M059J (cell line): ENCODE results near the gene TCTA. TPM values are rescaled to one million over a fixed set of nuclear protein-coding genes. Genes with fewer than 3 reads are reported as not detected.

ENCODE experiments used
- DNase-seq: peaks from one replicate; pipeline ENCODE4 v3.0.0-alpha.2; 2012; ENCODE audit warnings: low read depth
- total RNA-seq: library from RNA; depleted of rRNA; stranded (reverse); fragments of >200 nt; shearing (Covaris generic); gene quantifications from 2 replicates; pipeline ENCODE4 v1.2.3, GENCODE V29; 2014

The TCTA gene
- total RNA-seq, 1 experiment from 2014 or later = 27.3 TPM

DNA sequence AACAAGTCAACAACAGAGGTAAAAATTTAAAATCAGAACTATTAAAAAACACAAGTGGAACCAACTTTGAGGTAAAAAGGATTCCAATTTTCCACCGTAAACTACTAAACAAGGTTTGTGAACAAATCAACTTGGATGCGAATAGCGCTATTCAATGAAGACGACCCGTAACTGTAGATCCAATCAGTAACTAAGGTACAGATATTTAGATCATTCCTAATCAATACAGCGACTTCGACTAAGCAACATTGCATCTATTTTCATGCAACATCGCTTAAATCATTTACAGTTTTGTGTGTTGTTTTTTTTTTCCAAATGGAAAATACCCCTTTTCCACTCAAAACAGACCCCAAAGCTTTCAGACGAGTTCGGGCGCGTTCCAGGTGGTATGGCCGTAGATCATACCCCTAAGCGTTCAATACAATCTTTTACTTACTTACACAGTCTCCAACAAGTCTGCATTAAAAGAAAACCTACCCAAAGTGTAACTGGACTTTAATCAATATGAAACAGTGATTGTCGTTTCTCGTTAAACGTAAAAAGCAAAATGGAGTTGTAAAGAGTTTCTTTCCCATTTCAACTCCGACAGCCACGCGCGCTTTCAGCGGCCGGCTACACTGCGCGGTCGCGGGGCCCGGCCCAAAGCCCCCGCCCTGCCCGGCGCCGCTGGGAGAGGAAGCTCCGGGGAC lies 1.2 kb upstream of the TCTA start:
- peak; percentile 24 for DNase-seq

DNA sequence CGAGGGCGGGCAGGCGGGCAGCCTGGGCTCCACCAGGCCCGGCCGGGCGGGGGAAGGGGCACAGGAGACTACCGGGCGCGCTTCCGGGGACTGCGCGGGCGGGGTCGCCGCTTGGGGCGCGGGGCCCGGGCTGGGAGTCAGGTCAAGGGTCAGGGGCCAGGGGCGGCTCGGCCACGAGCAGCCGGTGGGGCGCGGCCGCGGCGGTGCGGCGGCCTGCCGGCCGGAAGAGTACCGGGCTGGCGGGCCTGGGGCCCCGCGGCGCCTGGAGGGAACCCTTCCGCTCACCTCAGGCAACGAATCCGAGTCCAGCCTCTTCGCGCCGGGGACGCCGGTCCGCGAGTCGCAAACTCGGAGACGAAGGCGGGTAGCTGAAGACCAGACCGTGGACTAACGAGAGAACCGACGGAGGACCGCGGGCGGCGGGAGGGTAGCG lies 672 bp upstream of the TCTA start:
- DNase-seq = no peak

DNA sequence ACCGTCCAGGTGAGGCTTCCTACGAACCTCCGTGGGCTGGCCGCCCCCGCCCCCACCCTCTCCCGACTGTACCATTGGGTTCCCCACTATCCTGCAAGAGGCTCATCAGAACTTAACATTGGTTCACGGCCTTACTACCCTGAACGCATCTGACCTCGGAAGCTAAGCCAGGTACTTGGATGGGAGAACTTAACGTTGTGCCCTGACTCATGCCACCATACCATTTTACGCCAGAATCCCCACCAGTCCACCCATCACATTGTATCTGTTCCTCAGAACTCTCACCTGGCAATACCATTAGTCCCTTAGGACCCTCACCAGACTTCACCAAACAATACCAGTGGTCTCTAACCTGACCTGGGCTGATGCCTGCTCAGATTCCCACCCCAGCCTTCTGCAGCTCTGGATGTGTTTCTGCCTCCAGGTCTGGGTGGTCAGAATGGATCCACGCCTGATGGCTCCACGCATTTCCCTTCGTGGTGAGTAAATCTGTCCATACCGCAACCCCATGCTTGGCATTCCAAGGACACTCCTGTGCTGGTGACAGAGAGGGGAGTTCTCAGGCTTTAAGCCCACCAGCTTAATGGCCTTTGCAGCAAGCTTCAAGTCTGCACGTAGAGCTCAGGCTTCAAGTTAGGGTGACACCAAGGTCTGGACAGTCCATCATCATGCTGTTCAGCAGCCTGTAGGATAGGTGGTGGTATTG lies 562 bp downstream of the TCTA start:
- DNase-seq = no peak

DNA sequence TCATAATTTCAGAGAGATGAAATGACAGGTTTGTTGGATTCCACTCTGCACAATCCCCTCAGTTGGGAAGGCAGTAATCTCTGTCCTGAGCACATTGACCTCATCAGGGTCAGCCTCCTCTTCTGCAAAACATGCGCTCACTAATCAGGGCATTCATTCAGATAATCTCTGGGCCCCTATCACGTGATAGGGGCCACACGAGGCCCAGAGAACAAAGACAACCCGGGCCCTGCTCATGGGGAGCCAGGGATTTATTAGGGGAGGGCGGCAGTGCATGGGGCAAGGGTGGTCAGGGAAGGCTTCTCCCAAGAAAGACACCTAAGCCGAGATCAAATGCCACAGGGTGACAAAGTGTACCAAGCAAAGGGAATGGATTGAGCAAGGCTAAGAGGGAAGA lies 1.1 kb downstream of the TCTA start:
- DNase-seq = no peak

GRCh38 chr3:49414753-49415152 lies 2.5 kb downstream of the TCTA start:
- no peak for DNase-seq

DNA sequence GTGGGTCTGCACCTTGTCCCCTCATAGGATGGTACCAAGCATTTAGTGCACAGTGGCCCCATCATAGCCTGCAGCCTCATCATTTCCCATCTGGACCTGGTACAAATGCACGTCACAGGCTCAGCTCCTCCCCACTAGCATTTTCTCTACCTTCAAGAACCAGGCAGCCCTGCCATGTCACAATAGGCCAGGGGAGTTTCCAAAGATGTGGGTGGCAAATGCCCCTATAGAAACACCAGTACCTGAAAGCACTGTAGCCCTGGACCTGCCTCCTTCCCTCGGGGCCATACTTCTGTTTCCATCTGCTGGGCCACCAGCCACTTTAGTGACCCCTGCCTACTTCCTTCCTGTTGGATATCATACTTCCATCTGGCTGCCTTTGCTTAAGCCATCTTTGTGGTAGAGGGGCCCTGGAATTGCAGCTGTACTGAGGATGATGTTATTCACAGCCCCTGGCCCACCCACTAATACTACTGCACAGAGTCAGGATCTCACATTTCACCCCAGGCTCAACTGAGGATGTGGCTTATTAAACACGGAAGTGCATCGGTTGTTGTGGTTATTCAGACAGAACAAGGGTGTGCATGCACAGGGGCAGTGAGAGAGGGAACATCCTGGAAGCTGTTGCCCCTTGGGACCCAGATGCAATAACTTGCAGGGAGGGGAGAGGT lies 3.8 kb downstream of the TCTA start:
- no peak for DNase-seq

DNA sequence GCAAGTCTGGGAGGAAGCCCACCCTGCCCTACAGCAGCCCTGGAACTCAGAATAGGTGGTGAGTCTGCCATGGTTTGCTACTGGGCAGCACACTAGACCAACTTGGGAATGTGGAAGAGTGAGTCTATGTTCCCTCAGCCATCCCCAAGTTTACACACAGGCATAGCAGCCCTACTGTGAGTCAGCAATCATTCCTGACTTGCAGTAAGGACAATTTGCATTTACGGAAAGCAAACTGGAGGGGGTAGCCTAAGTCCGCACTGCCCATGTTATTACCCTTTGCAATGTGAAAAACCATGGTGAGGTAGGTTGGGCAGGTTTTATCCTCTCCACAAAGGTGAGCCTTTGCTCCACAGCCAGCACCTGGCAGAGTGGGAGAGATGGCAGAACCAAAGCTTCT lies 4.6 kb downstream of the TCTA start:
- no peak for DNase-seq

GRCh38 chr3:49417516-49418120 lies 5.4 kb downstream of the TCTA start:
- no peak for DNase-seq

DNA sequence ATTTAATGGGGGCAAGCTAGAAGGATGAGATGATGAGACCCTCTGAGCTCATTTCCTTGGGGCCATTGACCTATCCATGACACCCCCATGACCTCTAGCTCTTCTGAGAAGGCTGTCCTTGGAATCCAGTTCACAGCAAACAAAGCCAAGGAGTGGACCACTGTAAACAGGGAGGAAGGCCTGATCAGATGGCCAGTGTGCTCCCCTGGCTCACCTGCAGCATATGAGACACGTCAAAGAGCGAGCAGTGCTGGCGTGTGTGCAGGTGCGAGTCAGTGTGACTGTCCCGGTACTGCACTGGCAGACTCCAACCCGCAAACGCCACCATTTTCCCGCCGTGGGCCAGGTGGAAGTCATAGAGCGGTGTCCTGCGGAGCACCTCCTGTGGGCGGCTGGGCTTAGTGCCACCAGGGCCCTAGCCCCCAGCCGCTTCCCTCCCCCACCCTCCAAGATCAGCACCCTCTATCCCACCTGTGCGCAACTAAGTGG lies 9.7 kb downstream of the TCTA start:
- DNase-seq = no peak

- DNase-seq = no peak
Observed at GRCh38 chr3:49422379-49423248, 10.4 kb downstream of the TCTA start, which contains the start of gene AMT. Gene AMT, minus strand, starts transcription at chr3:49422473. Its CDS starts 23 bp downstream, at chr3:49422450.

DNA sequence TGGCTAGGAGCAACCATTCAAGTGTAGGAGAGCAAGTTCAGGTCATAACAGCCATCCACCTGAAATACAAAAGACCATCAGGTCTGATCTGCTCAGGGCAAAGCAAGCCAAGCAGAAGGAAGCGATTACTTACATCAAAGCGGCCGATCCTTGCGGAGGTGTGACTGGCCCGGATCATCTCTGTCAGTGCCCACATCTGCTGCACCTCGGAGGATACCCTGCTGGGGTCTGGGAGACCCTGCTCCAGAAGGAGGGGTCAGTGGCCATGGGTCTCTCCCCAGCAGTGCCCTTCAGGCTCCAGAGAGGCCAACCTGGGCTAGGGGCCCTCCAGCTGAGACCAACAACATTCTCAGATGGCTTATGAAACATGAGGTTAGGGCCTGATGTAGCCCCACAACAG lies 12.6 kb downstream of the TCTA start:
- no peak for DNase-seq

DNA sequence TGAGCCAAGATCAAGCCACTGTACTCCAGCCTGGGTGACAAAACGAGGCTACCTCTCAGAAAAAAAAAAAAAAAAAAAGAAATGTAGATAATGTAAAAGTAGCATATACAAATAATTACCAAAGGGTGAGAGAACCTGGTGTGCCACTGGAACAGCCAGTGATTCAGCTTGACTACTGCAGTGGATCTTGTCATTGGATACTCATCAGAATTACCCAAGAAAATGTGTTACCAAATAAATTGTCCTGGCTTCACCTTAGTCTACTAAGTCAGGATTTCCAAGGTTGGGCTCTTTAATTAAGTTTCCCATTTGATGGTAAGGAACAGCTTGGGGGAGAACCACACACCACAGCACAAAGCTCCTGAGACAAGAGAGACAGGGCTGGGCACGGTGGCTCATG lies 15.4 kb downstream of the TCTA start:
- DNase-seq = no peak

DNA sequence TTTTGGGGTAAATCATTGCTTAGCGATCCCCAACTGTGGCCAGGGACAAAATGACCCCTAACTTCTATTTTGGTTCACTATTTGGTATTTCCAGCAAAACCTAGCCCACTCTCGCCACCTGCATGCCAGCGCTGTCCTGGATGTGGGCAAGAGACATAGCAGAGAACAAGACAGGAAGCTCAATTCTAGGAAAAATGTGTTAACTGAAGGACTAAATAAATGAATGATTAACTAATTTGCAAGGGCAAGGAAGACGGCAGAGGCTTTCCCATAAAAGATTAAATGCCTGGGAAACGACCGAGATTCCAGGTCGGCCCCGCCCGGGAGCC lies 16.5 kb downstream of the TCTA start:
- DNase-seq = no peak

DNA sequence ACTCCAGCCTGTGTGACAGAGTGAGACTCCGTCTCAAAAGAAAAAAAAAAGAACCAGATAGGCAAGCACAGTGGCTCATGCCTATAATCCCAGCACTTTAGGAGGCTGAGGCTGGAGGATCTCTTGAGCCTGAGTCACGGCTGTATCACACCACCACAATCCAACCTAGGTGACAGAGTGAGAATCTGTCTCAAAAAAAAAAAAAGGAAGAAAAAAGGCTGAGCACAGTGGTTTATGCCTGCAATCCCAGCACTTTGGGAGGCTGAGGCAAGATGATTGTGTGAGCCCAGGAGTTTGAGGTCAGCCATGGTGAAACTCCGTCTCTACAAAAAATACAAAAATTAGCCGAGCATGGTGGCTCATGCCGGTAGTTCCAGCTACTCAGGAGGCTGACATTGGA lies 22.5 kb downstream of the TCTA start:
- no peak for DNase-seq

- no peak for DNase-seq
Observed at GRCh38 chr3:49445391-49445790, 33.2 kb downstream of the TCTA start.

DNA sequence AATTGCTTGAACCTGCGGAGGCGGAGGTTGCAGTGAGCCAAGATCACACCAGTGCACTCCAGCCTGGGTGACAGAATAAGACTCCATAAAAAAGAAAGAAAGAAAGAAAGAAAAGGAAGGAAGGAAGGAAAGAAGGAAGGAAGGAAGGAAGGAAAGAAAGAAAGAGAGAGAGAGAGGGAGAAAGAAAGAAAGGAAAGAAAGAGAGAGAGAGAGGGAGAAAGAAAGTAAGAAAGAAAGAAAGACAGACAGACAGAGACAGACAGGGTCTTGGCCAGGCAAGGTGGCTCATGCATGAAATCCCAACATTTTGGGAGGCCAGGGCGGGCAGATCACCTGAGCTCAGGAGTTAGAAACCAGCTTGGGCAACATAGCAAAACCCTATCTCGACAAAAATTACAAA lies 41.4 kb downstream of the TCTA start:
- DNase-seq = no peak

DNA sequence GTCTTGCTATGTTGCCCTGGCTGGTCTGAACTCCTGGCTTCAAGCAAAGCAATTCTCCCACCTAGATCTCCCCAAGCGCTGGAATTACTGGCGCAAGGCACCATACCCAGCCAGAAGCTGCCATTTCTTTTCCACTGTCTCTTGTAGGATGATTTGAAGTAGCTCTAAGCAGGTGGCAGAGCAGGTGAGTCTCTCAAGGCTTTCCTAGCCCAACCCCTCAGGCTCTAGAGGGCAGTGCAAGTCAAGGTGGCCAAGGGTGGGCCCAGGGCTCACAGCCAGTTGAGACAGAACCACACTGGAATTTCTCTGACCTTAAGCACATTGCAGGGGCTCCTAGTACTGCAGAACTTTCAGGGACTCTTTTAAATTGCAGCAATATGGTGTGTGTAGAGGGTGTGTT lies 42.2 kb downstream of the TCTA start:
- peak; percentile 48 for DNase-seq

GRCh38 chr3:49454898-49455681 lies 42.9 kb downstream of the TCTA start:
- no peak for DNase-seq

DNA sequence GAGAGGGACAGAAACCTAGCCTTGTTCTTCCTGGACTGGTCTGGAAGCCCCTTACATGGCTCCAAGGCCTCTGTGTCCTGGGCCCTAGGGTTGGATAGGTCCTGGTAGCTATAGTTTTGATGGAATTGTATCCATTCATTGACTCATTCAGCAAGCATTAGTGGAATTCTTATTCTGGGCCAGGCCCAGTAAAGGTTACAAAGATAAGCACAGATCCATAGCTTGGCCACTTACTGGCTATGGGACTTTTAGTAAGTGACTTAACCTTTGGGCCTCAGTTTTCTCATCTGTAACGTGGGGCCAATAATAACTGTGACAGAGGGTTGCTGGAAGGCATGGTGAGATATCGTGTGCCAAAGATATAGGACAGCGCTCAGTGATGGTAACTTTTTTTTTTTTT lies 44.2 kb downstream of the TCTA start:
- DNase-seq = peak; percentile 38

GRCh38 chr3:49460188-49460890 lies 48.1 kb downstream of the TCTA start:
- no peak for DNase-seq
